NCI-H2227 (cell line): ENCODE results near the gene NCOA1.

Experiments used
- DNase-seq: peaks from one replicate; lab custom pipeline; 2025; ENCODE audit not compliant: unreplicated experiment; lab: John Stamatoyannopoulos, UW

NCOA1 gene

DNA sequence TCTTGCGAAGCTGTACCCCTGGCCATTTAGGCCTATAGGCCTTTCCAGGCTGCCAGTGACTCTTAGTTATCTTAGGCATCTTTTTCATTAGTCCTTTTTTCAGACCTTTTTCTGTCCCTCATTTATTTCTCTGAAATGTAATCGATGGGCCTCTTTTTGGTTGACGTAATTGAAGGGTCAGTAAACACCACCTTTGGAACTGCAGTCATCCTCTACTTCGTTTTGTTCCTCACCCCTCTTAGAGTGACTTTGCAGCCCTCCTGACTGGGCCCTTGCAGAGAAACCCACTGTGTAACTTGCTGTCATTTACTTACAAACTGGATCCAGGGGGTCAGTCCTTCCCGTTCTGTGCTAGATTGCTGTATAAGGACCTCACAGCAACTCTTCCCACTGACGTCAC is 325.4 kb downstream of the NCOA1 start:
- DNase-seq = no peak

GRCh38 chr2:24816884-24817283 is 325.8 kb downstream of the NCOA1 start:
- peak; percentile 18 for DNase-seq

- no peak for DNase-seq
Observed at GRCh38 chr2:24818721-24819167, 327.7 kb downstream of the NCOA1 start.

DNA sequence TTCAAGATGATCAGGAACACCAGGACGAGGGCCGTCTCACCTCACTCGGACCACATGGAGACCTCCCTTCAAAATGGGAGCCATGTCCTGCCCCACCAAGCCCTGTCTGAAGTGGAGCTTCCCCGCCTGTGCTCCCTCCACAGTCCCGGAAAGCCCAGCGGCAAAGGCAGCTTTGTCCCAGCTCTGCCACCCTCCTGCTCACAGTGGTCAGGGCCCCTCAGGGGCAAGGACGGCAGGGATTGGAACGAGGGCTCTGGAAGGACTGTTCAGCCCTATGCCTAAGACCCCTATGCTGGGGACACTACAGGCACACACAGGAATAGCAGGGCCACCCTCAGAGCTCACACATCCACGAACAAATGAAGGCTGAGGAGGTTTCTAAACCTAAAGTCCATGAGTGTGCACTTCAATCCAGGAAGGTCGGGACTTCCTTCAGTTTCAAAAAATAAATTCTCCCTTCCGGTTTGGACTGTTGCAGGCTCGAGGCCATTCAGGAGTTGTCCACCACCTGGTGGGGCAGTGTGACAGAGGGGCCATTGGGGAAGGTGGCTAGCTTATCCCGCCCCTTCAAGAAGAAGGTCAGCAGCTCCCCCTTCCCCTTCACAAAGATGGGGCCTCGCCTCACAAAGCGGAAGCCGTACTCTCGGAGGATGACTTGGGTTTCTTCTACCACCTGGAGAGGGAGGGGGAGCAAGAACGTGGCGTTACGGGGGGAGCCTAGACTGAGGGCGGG is 328.6 kb downstream of the NCOA1 start:
- no peak for DNase-seq

GRCh38 chr2:24820175-24820513 is 329.1 kb downstream of the NCOA1 start:
- no peak for DNase-seq
